Right cardiac atrium (tissue), 5 donors: Measurements from ENCODE around the gene LRRC1. TPM values are rescaled to one million over a fixed set of nuclear protein-coding genes. Genes with fewer than 3 reads are reported as not detected.

ENCODE experiments used
- ATAC-seq, 2 donors: fragments of 200-7000 bp; cut with Tn5 transposase; one replicate each; pipeline versions ENCODE4 v1.8.0 to v1.9.1; 2020; ENCODE audit warnings: moderate library complexity in 2 of 2, mild to moderate bottlenecking in 1 of 2
- DNase-seq, 3 donors: peaks; one replicate each; pipeline ENCODE4 v3.0.0-alpha.2; 2020
- H3K27ac ChIP-seq: one replicate; pipeline ENCODE4 v1.5.1; 2013; ENCODE audit warnings: mild to moderate bottlenecking, low read length, control low read depth, moderate library complexity
- H3K27me3 ChIP-seq: one replicate; pipeline ENCODE4 v1.6.1; 2013; ENCODE audit not compliant: control insufficient read depth, insufficient read depth
- H3K4me1 ChIP-seq: one replicate; pipeline ENCODE4 v1.6.1; 2013; ENCODE audit warnings: low read length; ENCODE audit not compliant: control insufficient read depth, insufficient read depth
- H3K4me3 ChIP-seq: one replicate; pipeline ENCODE4 v1.5.1; 2013; ENCODE audit warnings: low read length, control low read depth
- H3K9me3 ChIP-seq: one replicate; pipeline ENCODE4 v1.6.1; 2013; ENCODE audit warnings: low read length; ENCODE audit not compliant: control insufficient read depth
- WGBS: extraction: QIAGEN DNeasy Blood & Tissue Kit; methylation state at CpG from one replicate; pipeline ENCODE4 v1.1.7; 2013; 5-methylcytosine and 5-hydroxymethylcytosine counted together
- intact Hi-C, 4 donors: fragments of 100-400 bp; cut with DNase I; formaldehyde crosslinking; loops; one replicate each; pipeline versions ENCODE4 v1.11.0 to v1.14.0; 2022 to 2023
- polyA plus RNA-seq: library from polyadenylated mRNA; stranded (reverse); fragments of 200-250 nt; gene quantifications from one replicate; pipeline ENCODE4 v1.2.3, GENCODE V29; 2013
- total RNA-seq, 4 donors: library from RNA; stranded (reverse); fragmentation: NEBNext Ultra II Directional; extraction: Animal tissue kit (Norgen Biotek cat#: 25700); gene quantifications; one replicate each; pipeline ENCODE4 v1.2.1, GENCODE V29; 2021
- donor health status: healthy with polysubstance abuse.
- donor health status: DM: no; HTN: yes; CAD: no.
- donor health status: DM: no; HTN: no; CAD: no.
- donor health status: DM: no; HTN: yes; CAD: no; lungs with severe emphysema.
- donor health status: DM: yes; HTN: yes; CAD: no.

LRRC1 gene
- total and polyA plus RNA-seq, 5 donors = 1.9 to 3.6 (median 3.2) TPM

DNA sequence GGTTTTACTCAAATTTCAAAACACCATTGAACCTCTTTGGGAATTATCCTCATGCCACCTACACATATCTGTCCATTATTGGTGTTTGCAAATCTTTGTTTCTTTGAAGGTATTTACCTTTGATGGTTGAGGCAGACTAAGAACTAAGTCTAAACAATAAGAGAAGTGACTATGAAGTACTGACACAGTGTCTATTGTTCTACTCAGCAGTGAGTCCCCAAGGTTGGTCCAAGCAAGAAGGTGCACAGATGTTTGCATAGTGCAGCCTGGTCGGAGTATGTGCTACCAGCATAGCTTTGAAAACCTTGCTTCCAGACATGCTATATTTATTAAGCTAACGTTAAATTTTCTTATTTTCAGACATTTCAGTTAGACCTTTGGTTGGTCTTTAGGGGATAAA is 19.5 kb downstream of the LRRC1 start:
- intact Hi-C loops = no loop called here
- Histone ChIP-seq H3K9me3 (no peaks in the 10 kb centered on the region), H3K27me3 (no peaks in the 10 kb centered on the region), H3K4me1 (peaks cover 2% of the 10 kb centered on the region), H3K4me3 (no peak overlapping the region), H3K27ac (no peak overlapping the region)
- WGBS = 81% methylated on average over 2 of the region's 2 CpGs
- no peak for ATAC-seq
- DNase-seq = no peak

DNA sequence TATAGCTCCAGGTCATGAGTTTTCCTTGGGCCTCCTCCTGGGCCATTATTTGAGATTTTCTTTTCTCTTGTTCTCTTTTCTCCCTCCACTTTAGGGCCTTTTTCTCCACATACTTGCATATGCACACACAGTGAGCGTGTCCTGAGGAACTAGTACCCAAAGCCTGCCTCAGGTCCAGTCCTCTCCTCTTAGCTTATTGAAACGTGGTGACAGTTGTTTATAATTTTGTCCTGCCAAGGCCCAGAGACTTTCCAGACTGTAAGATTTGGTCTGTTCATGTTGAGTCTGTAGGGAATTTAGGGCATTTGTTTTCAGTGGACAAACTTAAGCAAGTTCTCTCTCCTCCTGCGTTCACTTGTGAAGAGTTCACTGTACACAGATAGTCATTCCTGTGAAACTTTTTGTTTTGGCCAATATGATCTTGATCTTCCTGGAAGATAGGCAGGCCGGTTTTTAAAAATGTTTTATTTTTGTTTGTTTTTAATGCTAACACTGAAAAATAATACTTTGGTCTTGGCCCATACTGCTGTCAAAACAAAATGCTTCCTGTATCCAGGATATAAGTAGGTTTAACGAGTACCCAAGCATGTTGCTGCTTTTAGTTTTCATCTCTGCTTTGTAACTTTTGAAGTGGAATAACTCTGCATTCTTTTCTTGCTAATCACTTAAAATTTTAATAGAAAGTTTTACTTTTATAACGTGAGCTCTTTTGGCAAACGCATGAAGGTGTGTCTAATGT is 20.7 kb downstream of the LRRC1 start:
- peak in 1 of 2 donors; percentile 62 for ATAC-seq
- H3K9me3 ChIP-seq = no peaks in the 10 kb centered on the region
- DNase-seq = no peak
- H3K27ac ChIP-seq = no peak overlapping the region
- intact Hi-C loops = no loop called here
- WGBS = 45% methylated on average over 7 of the region's 7 CpGs
- H3K4me3 ChIP-seq = no peak overlapping the region
- H3K4me1 ChIP-seq = peaks cover 2% of the 10 kb centered on the region
- no peaks in the 10 kb centered on the region for H3K27me3 ChIP-seq

DNA sequence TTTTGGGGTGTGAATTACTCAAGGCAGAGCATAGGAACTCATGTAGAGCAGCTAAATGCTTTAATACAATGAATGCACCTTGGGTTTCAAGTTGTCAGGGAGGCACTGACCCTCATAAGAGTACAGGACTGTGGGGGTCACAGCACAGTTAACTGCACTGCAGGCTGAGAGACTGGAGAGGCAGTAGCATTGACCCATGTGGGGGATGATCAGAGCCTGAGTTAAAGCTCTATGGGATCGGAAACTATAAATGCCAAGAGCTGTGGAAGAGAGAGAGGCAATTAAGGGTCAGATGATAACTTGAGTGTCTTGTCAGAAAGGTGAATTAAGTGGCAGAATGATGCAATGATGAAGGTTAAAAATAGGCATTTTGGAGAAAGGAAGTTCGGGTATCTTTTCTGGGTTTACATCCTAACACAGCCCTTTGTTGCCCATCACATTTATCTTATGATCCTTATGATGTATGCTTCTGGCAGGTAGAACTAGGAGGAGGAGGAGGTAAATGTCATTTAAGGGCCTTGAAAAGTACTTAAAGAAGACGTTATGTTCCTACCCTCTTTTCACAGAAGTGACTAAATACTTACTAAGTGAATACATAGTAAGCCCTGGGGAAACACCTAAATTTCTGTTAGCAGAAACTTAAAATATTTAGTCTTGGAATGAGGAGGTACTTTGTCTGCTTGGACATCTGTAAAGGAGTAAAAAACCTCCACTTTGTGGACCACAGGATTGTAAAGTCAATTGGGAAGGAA is 24.2 kb downstream of the LRRC1 start:
- no peaks in the 10 kb centered on the region for H3K9me3 ChIP-seq
- ATAC-seq = no peak
- 40% methylated on average over 3 of the region's 3 CpGs for WGBS
- no peak overlapping the region for H3K27ac ChIP-seq
- H3K27me3 ChIP-seq = no peaks in the 10 kb centered on the region
- intact Hi-C loops = no loop called here
- no peaks in the 10 kb centered on the region for H3K4me1 ChIP-seq
- no peak overlapping the region for H3K4me3 ChIP-seq
- DNase-seq = no peak

DNA sequence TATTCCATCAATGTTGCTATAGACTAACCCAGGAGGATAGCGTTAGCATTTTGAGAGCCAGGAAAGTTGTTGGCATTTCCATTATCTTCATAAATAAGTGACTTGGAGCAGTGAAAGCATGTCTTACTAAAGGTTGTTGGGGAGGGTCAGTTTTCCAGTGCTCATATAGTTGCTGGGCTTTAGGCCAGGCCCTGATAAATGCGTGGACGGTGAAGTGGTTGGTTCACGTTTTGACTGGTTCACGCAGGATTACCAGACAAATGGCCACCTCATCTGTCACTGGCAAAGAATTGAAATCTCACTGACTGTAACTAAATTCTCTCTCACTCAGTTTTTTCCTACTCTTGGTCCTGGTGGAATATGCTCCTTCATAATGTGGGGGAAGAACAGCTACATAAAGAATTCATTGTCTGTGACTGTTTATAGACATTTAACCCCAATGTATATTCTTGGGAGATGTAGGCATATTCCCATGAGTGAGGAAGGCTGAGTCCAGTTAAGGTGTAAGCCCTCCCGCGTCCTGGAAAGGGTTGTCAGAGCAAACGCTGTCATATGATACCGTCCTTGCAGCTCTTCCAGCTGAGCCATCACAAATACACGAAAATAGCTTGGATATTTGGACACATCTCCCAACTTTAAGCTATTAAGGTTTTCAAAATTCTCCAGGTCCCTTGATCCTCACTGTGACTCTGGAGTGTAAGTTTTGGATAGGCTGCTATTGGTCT is 27.8 kb downstream of the LRRC1 start:
- no peak for DNase-seq
- 52% methylated on average over 10 of the region's 10 CpGs for WGBS
- H3K9me3 ChIP-seq = no peaks in the 10 kb centered on the region
- no peaks in the 10 kb centered on the region for H3K27me3 ChIP-seq
- intact Hi-C loops = no loop called here
- no peak for ATAC-seq
- no peak overlapping the region for H3K27ac ChIP-seq
- H3K4me1 ChIP-seq = peaks cover 2% of the 10 kb centered on the region
- no peak overlapping the region for H3K4me3 ChIP-seq

DNA sequence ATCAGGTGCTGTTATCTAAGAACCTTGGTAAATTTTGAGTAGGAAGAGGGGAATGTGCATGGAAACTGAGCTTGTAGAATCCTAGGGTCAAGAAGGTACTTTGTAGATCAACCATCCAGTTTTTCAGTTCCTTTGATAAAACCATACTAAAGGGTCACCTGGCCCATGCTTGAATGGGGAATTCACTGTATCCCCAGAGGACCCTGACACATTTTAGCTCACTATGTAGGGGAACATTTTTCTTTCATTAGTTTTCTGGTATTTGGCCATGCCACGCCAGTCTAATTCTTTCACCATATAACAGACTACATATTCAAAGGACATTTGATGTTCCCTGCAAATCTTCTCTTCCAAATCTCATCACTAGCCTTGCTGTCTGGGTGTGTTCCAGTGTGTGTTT is 29.9 kb downstream of the LRRC1 start:
- Histone ChIP-seq H3K9me3 (no peaks in the 10 kb centered on the region), H3K4me3 (no peak overlapping the region), H3K27ac (no peak overlapping the region), H3K4me1 (peaks cover 6% of the 10 kb centered on the region), H3K27me3 (no peaks in the 10 kb centered on the region)
- intact Hi-C loops = no loop called here
- WGBS = 94% methylated on average over 1 of the region's 1 CpG
- DNase-seq = no peak
- ATAC-seq = no peak

DNA sequence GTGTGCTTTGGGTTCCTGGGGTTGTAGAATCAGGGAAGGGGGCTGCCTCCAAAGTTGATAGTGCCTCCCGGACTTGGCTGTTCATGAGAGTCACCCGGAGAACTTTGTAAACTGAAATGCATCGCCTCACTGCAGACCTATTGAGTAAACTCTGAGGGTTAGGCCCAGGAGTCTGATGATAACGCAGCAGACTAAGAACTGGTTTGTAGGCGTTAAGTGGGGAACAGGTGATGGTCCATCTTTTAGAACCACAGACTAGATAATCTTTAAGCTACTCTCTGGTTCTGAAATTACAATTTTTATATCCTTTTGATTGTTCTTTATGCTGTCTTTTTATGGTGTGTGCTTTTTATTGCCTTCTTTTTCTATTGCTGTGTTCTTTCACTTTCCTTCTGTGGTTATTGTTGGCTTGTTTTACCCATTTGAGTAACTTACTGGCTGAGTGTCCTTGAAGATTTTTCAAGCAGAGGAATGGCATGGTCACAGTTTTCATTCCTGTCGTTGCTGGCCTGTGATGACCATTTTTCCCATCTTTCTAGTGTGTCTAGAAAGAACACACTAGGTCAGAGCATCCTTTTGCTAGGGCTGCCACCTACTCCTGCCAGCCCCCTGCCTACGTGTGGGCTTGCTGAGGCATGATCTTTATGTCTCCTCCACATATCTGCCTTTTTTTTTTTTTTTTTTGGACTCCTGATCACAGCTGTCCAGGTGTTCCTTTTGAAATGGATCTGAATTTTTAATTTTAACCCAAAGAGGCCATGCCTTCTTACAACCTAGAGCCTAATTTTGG is 30.9 kb downstream of the LRRC1 start:
- Histone ChIP-seq H3K27ac (no peak overlapping the region), H3K27me3 (no peaks in the 10 kb centered on the region), H3K4me1 (peaks cover 6% of the 10 kb centered on the region), H3K9me3 (no peaks in the 10 kb centered on the region), H3K4me3 (no peak overlapping the region)
- no peak for DNase-seq
- WGBS = 83% methylated on average over 7 of the region's 7 CpGs
- ATAC-seq = peak; percentile 14 to 60
- intact Hi-C loops = no loop called here

DNA sequence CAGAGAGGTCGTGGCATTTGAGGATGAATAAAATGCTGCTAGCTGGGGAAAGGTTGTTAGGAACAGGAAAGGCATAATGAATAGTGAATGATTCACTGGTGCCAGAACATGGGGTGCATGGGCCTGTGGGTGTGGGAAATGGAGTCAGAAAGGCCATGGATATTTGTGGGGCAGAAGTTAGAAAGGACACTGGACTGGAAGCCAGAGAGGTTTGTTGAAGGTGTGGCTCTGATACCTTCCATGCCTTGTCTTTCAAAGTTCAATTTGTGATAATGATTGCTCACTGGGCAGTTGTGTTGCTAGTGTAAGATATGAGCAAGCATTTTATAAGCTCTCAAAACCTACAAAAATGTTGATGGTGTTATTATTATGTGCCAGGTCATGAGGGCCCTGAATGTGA is 32.7 kb downstream of the LRRC1 start:
- no peak for DNase-seq
- Histone ChIP-seq H3K9me3 (no peaks in the 10 kb centered on the region), H3K4me3 (no peak overlapping the region), H3K27me3 (no peaks in the 10 kb centered on the region), H3K4me1 (peaks cover 6% of the 10 kb centered on the region), H3K27ac (no peak overlapping the region)
- no peak for ATAC-seq
- intact Hi-C loops = no loop called here
- WGBS = 97% methylated on average over 1 of the region's 1 CpG

DNA sequence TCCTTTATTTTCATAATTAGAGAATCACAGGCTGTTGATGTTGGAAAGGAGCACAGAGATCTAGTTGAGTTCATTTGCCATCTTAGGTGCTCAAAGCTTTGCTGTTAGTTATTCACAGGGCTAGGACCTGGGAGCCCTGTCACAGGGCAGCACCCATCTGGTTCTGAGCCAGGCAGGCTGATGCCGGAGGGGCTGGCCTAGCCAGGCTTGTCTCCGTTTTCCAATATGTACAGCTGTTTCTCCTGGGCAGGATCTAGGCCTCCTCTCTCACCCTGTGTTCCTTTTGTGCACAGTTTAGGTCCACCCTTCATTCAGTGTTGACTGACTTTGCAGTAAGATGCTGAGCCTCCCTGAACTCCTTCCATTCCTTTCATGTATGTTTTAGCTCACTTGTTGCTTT is 33.4 kb downstream of the LRRC1 start:
- DNase-seq = peak; percentile 16 to 63 (median 54)
- peak in 1 of 2 donors; percentile 62 for ATAC-seq
- no peak overlapping the region for H3K27ac ChIP-seq
- H3K4me3 ChIP-seq = no peak overlapping the region
- WGBS = 57% methylated on average over 2 of the region's 2 CpGs
- no peaks in the 10 kb centered on the region for H3K27me3 ChIP-seq
- H3K9me3 ChIP-seq = no peaks in the 10 kb centered on the region
- peaks cover 6% of the 10 kb centered on the region for H3K4me1 ChIP-seq
- intact Hi-C loops = no loop called here

DNA sequence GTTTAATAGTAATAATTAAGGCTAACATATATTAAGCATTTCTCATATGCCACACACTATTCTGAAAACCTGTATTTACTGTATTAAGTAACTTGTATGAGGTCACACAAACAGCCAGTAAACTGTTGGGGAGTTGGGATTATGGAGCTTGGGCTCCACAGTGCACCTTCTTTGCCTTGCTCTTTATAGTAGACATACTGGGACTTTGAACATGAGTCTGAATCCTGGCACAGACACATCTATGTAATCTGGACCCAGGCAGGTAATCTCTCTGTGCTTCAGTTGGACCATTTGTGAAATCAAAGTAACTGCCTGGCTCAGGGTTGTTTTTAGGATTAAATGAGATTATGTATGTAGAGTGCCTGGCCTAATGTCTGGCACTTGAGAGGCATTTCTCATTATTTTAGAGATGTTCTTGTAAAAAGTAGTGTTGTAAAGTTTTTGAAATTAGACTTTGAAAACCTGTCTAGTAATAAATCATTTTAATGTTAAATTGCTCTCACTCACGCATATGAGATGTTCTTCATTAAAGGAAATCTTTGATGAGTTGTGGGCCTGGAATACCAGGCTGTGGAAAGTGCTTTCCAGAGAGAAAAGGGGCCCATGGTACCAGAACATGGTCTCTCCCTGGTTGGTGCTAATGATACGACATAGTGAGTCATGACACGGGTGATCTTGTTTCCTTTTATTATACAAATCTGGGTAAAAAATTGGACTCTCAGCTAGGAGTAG is 34.3 kb downstream of the LRRC1 start:
- Histone ChIP-seq H3K4me1 (peaks cover 6% of the 10 kb centered on the region), H3K9me3 (no peaks in the 10 kb centered on the region), H3K4me3 (no peak overlapping the region), H3K27ac (no peak overlapping the region), H3K27me3 (no peaks in the 10 kb centered on the region)
- intact Hi-C loops = no loop called here
- ATAC-seq = no peak
- no peak for DNase-seq
- 96% methylated on average over 3 of the region's 3 CpGs for WGBS

DNA sequence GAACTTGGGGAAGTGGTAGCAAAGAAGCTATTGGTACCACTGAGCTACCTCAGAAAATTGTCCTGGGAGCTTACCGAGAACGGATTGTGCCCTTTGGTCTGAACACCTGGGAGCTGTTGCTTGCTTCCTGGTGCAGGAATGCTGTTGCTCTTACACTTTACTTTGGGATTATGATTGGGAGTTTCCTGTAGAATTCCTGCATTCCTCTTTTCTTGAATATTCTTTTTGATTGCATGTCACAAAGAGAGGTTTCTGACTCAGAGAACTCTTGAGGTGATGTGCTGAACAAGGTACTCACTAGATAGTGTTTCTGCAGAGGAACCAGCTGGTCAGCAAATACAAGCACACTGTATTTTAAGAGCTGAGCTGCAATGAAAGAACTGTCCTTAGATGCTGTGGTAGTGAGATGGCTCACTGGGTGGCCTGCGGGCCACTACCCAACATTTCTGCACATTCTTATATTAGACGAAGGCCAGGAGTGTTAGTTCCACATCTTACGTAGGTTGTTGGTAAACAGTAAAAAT is 35.0 kb downstream of the LRRC1 start:
- intact Hi-C loops = no loop called here
- Histone ChIP-seq H3K27me3 (no peaks in the 10 kb centered on the region), H3K9me3 (no peaks in the 10 kb centered on the region), H3K4me3 (no peak overlapping the region), H3K27ac (no peak overlapping the region), H3K4me1 (peaks cover 6% of the 10 kb centered on the region)
- DNase-seq (no peak), ATAC-seq (no peak)
- 92% methylated on average over 5 of the region's 5 CpGs for WGBS
